ENCODE results near the gene SCN4B. TPM values are rescaled to one million over a fixed set of nuclear protein-coding genes. Genes with fewer than 3 reads are reported as not detected.

SCN4B gene
- total and polyA plus RNA-seq, 7 experiments from 2014 or later: 0.19 TPM; not detected in 6

GRCh38 chr11:118109231-118109630 lies 43.4 kb downstream of the SCN4B start:
- Histone ChIP-seq H3K27ac (ENCODE audit: low read depth, low read length) (no peak overlapping the region), H3K4me1 (ENCODE audit: control insufficient read depth in 2 of 2, insufficient read depth in 2 of 2, low read length in 2 of 2) (no peaks in the 10 kb centered on the region), H3K4me3 (ENCODE audit: low read length) (no peak overlapping the region), H3K36me3 (ENCODE audit: control insufficient read depth in 2 of 3, insufficient read depth in 3 of 3, low read length in 3 of 3) (no peaks in the 10 kb centered on the region), H3K27me3 (ENCODE audit: control insufficient read depth in 2 of 2, insufficient read depth in 2 of 2, low read length in 2 of 2) (no peaks in the 10 kb centered on the region), H3K9me3 (ENCODE audit: control insufficient read depth in 2 of 3, low read length in 3 of 3) (no peaks in the 10 kb centered on the region)
- ChIA-PET POLR2A (no interaction called here), CTCF (no interaction called here)
- Mint-ChIP-seq H3K4me3 (no peak overlapping the region), H3K4me1 (peaks cover 0 to 3% (median 0%) of the 10 kb centered on the region in 7 donors), H3K27ac (no peak overlapping the region), H3K27me3 (peaks cover 0 to 16% (median 9%) of the 10 kb centered on the region in 5 donors), H3K36me3 (no peaks in the 10 kb centered on the region), H3K9me3 (no peaks in the 10 kb centered on the region)
- ATAC-seq (no peak), DNase-seq (no peak)
- intact Hi-C loops (cut with micrococcal nuclease): no loop called here

- Mint-ChIP-seq H3K9me3 (no peaks in the 10 kb centered on the region), H3K27me3 (peaks cover 0 to 18% (median 8%) of the 10 kb centered on the region in 5 donors), H3K4me1 (no peaks in the 10 kb centered on the region), H3K4me3 (no peak overlapping the region), H3K27ac (no peak overlapping the region), H3K36me3 (no peaks in the 10 kb centered on the region)
- Histone ChIP-seq H3K27ac (ENCODE audit: low read depth, low read length) (no peak overlapping the region), H3K36me3 (ENCODE audit: control insufficient read depth in 2 of 3, insufficient read depth in 3 of 3, low read length in 3 of 3) (no peaks in the 10 kb centered on the region), H3K27me3 (ENCODE audit: control insufficient read depth in 2 of 2, insufficient read depth in 2 of 2, low read length in 2 of 2) (no peaks in the 10 kb centered on the region), H3K4me3 (ENCODE audit: low read length) (no peak overlapping the region), H3K9me3 (ENCODE audit: control insufficient read depth in 2 of 3, low read length in 3 of 3) (no peaks in the 10 kb centered on the region), H3K4me1 (ENCODE audit: control insufficient read depth in 2 of 2, insufficient read depth in 2 of 2, low read length in 2 of 2) (no peaks in the 10 kb centered on the region)
- ChIA-PET POLR2A (no interaction called here), CTCF (no interaction called here)
- intact Hi-C loops (cut with micrococcal nuclease): no loop called here
- ATAC-seq (no peak), DNase-seq (no peak)
These were observed 44.1 kb downstream of the SCN4B start for GRCh38 chr11:118108513-118108912.

- Mint-ChIP-seq H3K9me3 (no peaks in the 10 kb centered on the region), H3K4me3 (no peak overlapping the region), H3K4me1 (peaks cover 0 to 2% (median 0%) of the 10 kb centered on the region in 7 donors), H3K27me3 (peaks cover 0 to 18% (median 4%) of the 10 kb centered on the region in 5 donors), H3K27ac (no peak overlapping the region), H3K36me3 (no peaks in the 10 kb centered on the region)
- POLR2A ChIA-PET: no interaction called here
- Histone ChIP-seq H3K36me3 (ENCODE audit: control insufficient read depth in 2 of 3, insufficient read depth in 3 of 3, low read length in 3 of 3) (no peaks in the 10 kb centered on the region), H3K27ac (ENCODE audit: low read depth, low read length) (no peak overlapping the region), H3K9me3 (ENCODE audit: control insufficient read depth in 2 of 3, low read length in 3 of 3) (no peaks in the 10 kb centered on the region), H3K4me1 (ENCODE audit: control insufficient read depth in 2 of 2, insufficient read depth in 2 of 2, low read length in 2 of 2) (no peaks in the 10 kb centered on the region), H3K4me3 (ENCODE audit: low read length) (no peak overlapping the region), H3K27me3 (ENCODE audit: control insufficient read depth in 2 of 2, insufficient read depth in 2 of 2, low read length in 2 of 2) (no peaks in the 10 kb centered on the region)
- intact Hi-C loops (cut with micrococcal nuclease): no loop called here
- CTCF ChIA-PET: no interaction called here
- DNase-seq (no peak), ATAC-seq (no peak)
These were observed 45.8 kb downstream of the SCN4B start for GRCh38 chr11:118106789-118107335.

DNA sequence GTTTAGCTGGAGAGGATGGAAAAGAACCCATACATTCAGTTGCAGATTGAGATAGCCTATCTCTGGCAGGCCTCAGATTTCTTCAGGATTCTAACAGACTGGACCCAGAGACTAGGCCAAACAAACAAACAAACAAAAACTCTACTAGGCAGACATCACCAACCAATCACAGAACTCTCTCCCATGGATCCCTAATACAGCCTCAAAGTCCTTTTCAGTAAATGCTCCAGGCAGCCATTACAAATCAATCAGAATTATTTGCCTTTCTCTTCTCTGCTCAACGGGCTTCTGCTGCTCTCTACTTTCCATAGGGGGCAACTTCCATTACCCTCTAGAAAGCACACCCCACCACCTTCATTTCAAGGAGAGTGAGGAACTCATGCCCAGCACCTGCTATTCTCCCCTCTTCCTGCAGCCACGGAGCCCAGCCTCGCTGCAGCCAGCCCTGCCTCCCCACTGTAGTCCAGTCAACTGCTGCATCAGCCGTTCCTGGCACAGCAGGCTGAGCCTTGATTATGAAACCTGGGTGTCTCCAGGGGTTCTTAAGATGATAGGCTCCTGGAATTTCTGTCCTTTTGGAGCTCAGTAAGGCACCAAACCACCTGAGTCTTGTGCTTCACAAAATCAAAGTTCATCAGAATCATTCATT lies 46.8 kb downstream of the SCN4B start:
- H3K36me3 ChIP-seq (ENCODE audit: control insufficient read depth in 2 of 3, insufficient read depth in 3 of 3, low read length in 3 of 3): no peaks in the 10 kb centered on the region
- Mint-ChIP-seq H3K9me3 (no peaks in the 10 kb centered on the region), H3K4me1 (peaks cover 0 to 2% (median 0%) of the 10 kb centered on the region in 7 donors), H3K4me3 (no peak overlapping the region), H3K27me3 (peaks cover 0 to 20% (median 0%) of the 10 kb centered on the region in 5 donors), H3K36me3 (no peaks in the 10 kb centered on the region), H3K27ac (no peak overlapping the region)
- ChIA-PET POLR2A (no interaction called here), CTCF (no interaction called here)
- no peaks in the 10 kb centered on the region for H3K9me3 ChIP-seq (ENCODE audit: control insufficient read depth in 2 of 3, low read length in 3 of 3)
- no peaks in the 10 kb centered on the region for H3K4me1 ChIP-seq (ENCODE audit: control insufficient read depth in 2 of 2, insufficient read depth in 2 of 2, low read length in 2 of 2)
- intact Hi-C loops (cut with micrococcal nuclease): no loop called here
- no peak for DNase-seq
- H3K27ac ChIP-seq (ENCODE audit: low read depth, low read length): no peak overlapping the region
- no peaks in the 10 kb centered on the region for H3K27me3 ChIP-seq (ENCODE audit: control insufficient read depth in 2 of 2, insufficient read depth in 2 of 2, low read length in 2 of 2)
- ATAC-seq: no peak
- H3K4me3 ChIP-seq (ENCODE audit: low read length): no peak overlapping the region

- H3K27me3 ChIP-seq (ENCODE audit: control insufficient read depth in 2 of 2, insufficient read depth in 2 of 2, low read length in 2 of 2): no peaks in the 10 kb centered on the region
- DNase-seq: no peak
- H3K36me3 Mint-ChIP-seq: no peaks in the 10 kb centered on the region
These were observed 48.1 kb downstream of the SCN4B start for GRCh38 chr11:118104491-118104890.

GRCh38 chr11:118102721-118103261 lies 49.8 kb downstream of the SCN4B start:
- intact Hi-C loops (cut with micrococcal nuclease): no loop called here
- Mint-ChIP-seq H3K27ac (no peak overlapping the region), H3K36me3 (no peaks in the 10 kb centered on the region), H3K4me1 (peaks cover 0 to 2% (median 0%) of the 10 kb centered on the region in 7 donors), H3K4me3 (no peak overlapping the region), H3K27me3 (peaks cover 0 to 17% (median 5%) of the 10 kb centered on the region in 5 donors), H3K9me3 (no peaks in the 10 kb centered on the region)
- ATAC-seq (no peak), DNase-seq (no peak)
- H3K9me3 ChIP-seq (ENCODE audit: control insufficient read depth in 2 of 3, low read length in 3 of 3): no peaks in the 10 kb centered on the region
- CTCF ChIA-PET: no interaction called here
- H3K36me3 ChIP-seq (ENCODE audit: control insufficient read depth in 2 of 3, insufficient read depth in 3 of 3, low read length in 3 of 3): no peaks in the 10 kb centered on the region
- H3K27ac ChIP-seq (ENCODE audit: low read depth, low read length): no peak overlapping the region
- POLR2A ChIA-PET: no interaction called here
- H3K4me1 ChIP-seq (ENCODE audit: control insufficient read depth in 2 of 2, insufficient read depth in 2 of 2, low read length in 2 of 2): no peaks in the 10 kb centered on the region
- no peak overlapping the region for H3K4me3 ChIP-seq (ENCODE audit: low read length)
- H3K27me3 ChIP-seq (ENCODE audit: control insufficient read depth in 2 of 2, insufficient read depth in 2 of 2, low read length in 2 of 2): no peaks in the 10 kb centered on the region

More at GRCh38 chr11:118104491-118104890, 48.1 kb downstream of the SCN4B start:
- no peak overlapping the region for H3K4me3 Mint-ChIP-seq
- peaks cover 0 to 2% (median 0%) of the 10 kb centered on the region in 7 donors for H3K4me1 Mint-ChIP-seq
- intact Hi-C loops (cut with micrococcal nuclease): no loop called here
- H3K27ac Mint-ChIP-seq: no peak overlapping the region
- CTCF ChIA-PET: no interaction called here
- peaks cover 0 to 18% (median 0%) of the 10 kb centered on the region in 5 donors for H3K27me3 Mint-ChIP-seq
- ATAC-seq: no peak
- Histone ChIP-seq H3K27ac (ENCODE audit: low read depth, low read length) (no peak overlapping the region), H3K36me3 (ENCODE audit: control insufficient read depth in 2 of 3, insufficient read depth in 3 of 3, low read length in 3 of 3) (no peaks in the 10 kb centered on the region), H3K4me3 (ENCODE audit: low read length) (no peak overlapping the region), H3K9me3 (ENCODE audit: control insufficient read depth in 2 of 3, low read length in 3 of 3) (no peaks in the 10 kb centered on the region), H3K4me1 (ENCODE audit: control insufficient read depth in 2 of 2, insufficient read depth in 2 of 2, low read length in 2 of 2) (no peaks in the 10 kb centered on the region)
- POLR2A ChIA-PET: interaction anchor here (0.5 kb wide), 1 partner anchor 25 kb away, joined by 3 read pairs; no protein-coding TSS in a partner anchor
- H3K9me3 Mint-ChIP-seq: no peaks in the 10 kb centered on the region
